ENCODE data around the gene ZNF81.

- TF ChIP-seq PATZ1 (CRISPR knock-in tag; IDR thresholded peaks at IDR 0.05; ENCODE audit: borderline replicate concordance) (no peak), GLIS3 (CRISPR knock-in tag; IDR thresholded peaks at IDR 0.05) (no peak), ESRRG (CRISPR knock-in tag; IDR thresholded peaks at IDR 0.05) (no peak), ZC3H10 (CRISPR knock-in tag; IDR thresholded peaks at IDR 0.05) (no peak), OSR1 (CRISPR knock-in tag; IDR thresholded peaks at IDR 0.05) (no peak), CSDC2 (CRISPR knock-in tag; IDR thresholded peaks at IDR 0.05) (no peak), ZNF8 (CRISPR knock-in tag; IDR thresholded peaks at IDR 0.05) (no peak), ISL1 (CRISPR knock-in tag; IDR thresholded peaks at IDR 0.05) (no peak), TCF4 (CRISPR knock-in tag; IDR thresholded peaks at IDR 0.05; ENCODE audit: borderline replicate concordance) (no peak), ZFP3 (CRISPR knock-in tag; IDR thresholded peaks at IDR 0.05) (no peak), ZNF565 (CRISPR knock-in tag; conservative IDR thresholded peaks at IDR 0.05; ENCODE audit: low read depth) (no peak)
Measured at GRCh38 chrX:47849778-47850177, 13.1 kb downstream of the ZNF81 start.
